ENCODE data around the gene TMEM98. TPM values are rescaled to one million over a fixed set of nuclear protein-coding genes. Genes with fewer than 3 reads are reported as not detected.
"Not testable (repeated sequence)": the region's sequence is repeated elsewhere in the genome, so short reads cannot be mapped to it uniquely, and the experiment has no call there.

The TMEM98 gene
- total and polyA plus RNA-seq, 9 donors, result 112 to 399 (median 157) TPM

DNA sequence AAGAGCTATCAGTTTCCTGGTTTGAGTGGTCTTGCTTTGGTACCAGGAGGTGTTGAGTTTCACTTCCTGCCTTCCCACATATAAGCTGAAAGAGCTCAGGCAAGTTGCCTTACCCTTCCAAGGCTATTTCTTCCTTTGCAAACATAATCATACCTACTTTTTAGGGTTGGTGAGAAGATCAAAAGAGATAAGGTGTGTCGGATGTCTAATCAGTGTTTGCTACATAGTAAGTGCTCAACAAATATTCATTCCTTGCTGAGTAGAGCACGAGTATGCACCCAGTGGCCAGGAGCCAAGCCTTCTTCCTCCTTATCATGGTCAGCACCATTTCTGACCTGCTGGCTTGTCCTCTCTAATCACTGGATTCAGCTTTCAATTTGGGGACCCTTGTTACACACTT is 12.7 kb upstream of the TMEM98 start:
- H3K4me1 ChIP-seq (ENCODE audit: insufficient read depth), result no peaks in the 10 kb centered on the region
- no peaks in the 10 kb centered on the region for H3K27me3 ChIP-seq
- DNase-seq, result no peak
- no peak overlapping the region for H3K27ac ChIP-seq
- no peak for TF ChIP-seq CTCF (IDR thresholded peaks at IDR 0.05)
- TF ChIP-seq EP300 (IDR thresholded peaks at IDR 0.05), result no peak
- TF ChIP-seq POLR2A (IDR thresholded peaks at IDR 0.05), result no peak
- 51 to 63% (median 56%) methylated on average over 2 of the region's 2 CpGs for WGBS, 3 donors
- no peak overlapping the region for H3K4me3 ChIP-seq
- H3K9me3 ChIP-seq, result no peaks in the 10 kb centered on the region
- intact Hi-C loops (cut with DNase I), result no loop called here
- H3K36me3 ChIP-seq, result no peaks in the 10 kb centered on the region

DNA sequence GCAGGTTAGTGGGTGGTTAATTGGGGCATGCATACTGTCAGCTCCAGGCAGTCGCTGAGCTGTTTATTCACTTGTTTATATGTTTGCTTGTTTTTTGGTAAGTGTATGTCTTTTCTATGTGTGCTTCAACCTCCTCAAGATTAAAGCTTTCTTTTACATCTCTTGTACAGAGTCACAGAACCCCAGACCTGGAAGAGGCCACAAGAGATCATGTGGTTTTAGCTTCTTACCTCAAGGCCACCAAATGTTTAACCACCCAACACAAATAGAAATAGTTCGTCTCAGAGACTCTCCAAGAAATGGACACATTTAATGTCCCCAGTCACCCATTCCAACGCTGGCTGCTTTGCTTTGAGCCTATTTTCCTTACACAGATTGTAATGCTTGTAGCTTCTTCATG is 11.8 kb upstream of the TMEM98 start:
- Histone ChIP-seq H3K27ac (no peak overlapping the region), H3K36me3 (no peaks in the 10 kb centered on the region), H3K4me3 (no peak overlapping the region), H3K9me3 (no peaks in the 10 kb centered on the region), H3K27me3 (no peaks in the 10 kb centered on the region), H3K4me1 (ENCODE audit: insufficient read depth) (no peaks in the 10 kb centered on the region)
- TF ChIP-seq EP300 (IDR thresholded peaks at IDR 0.05), result no peak
- no peak for TF ChIP-seq POLR2A (IDR thresholded peaks at IDR 0.05)
- TF ChIP-seq CTCF (IDR thresholded peaks at IDR 0.05), result no peak
- intact Hi-C loops (cut with DNase I), result no loop called here
- no peak for DNase-seq
- WGBS, 3 donors, result 60 to 81% (median 78%) methylated on average over 3 of the region's 3 CpGs

DNA sequence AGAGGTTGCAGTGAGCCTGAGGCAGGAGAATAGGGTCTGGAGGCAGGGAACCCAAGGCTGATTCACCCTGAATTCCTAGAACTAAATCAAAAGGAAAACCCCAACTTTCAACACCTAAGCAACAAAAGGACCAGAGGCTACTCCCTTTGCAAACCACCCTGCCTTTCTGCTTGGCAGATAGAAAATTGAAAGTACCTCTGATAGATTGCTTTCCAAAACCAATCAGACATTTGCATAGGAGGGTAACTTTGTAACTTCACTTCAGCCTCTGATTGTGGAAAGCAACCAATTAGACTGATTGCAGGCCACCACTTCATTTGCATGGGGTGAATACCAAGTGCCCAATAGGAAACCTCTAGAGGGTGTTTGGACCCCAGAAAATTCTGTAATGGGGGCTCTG is 10.9 kb upstream of the TMEM98 start:
- Histone ChIP-seq H3K4me3 (no peak overlapping the region), H3K9me3 (no peaks in the 10 kb centered on the region), H3K27ac (no peak overlapping the region), H3K27me3 (no peaks in the 10 kb centered on the region), H3K4me1 (ENCODE audit: insufficient read depth) (no peaks in the 10 kb centered on the region), H3K36me3 (no peaks in the 10 kb centered on the region)
- TF ChIP-seq EP300 (IDR thresholded peaks at IDR 0.05) (no peak), POLR2A (IDR thresholded peaks at IDR 0.05) (no peak), CTCF (IDR thresholded peaks at IDR 0.05) (no peak)
- no peak for DNase-seq
- intact Hi-C loops (cut with DNase I), result no loop called here

DNA sequence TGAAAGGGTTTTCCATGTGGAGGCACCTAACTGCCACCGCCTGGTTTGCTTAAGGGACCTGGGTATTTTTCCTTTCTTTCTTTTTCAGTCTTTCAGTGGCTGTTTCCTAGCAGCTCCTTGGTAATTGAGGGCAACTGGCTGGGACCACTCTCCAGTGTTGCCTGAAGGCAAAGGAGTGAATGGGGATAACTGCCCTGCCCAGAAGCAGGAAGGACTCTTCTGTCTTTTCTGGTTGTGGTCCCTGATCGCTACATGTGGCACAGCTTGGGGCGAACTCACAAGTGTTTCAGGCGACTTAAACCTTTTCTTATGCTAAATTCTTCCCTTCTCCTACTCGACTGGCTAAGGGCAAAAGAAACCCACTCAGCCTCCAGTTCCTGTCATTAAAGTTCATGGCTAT is 10.1 kb upstream of the TMEM98 start:
- TF ChIP-seq POLR2A (IDR thresholded peaks at IDR 0.05) (no peak), EP300 (IDR thresholded peaks at IDR 0.05) (no peak), CTCF (IDR thresholded peaks at IDR 0.05) (no peak)
- Histone ChIP-seq H3K4me1 (ENCODE audit: insufficient read depth) (no peaks in the 10 kb centered on the region), H3K9me3 (no peaks in the 10 kb centered on the region), H3K27ac (no peak overlapping the region), H3K27me3 (no peaks in the 10 kb centered on the region), H3K36me3 (no peaks in the 10 kb centered on the region), H3K4me3 (no peak overlapping the region)
- intact Hi-C loops (cut with DNase I), result no loop called here
- WGBS, 3 donors, result 84 to 86% (median 85%) methylated on average over 5 of the region's 5 CpGs
- no peak for DNase-seq

- H3K36me3 ChIP-seq; intact Hi-C loops (cut with DNase I); H3K27ac ChIP-seq; H3K4me3 ChIP-seq; H3K27me3 ChIP-seq; H3K4me1 ChIP-seq (ENCODE audit: insufficient read depth); DNase-seq; H3K9me3 ChIP-seq: not testable (repeated sequence)
- 57 to 69% (median 60%) methylated on average over 4 of the region's 4 CpGs for WGBS, 3 donors
These were observed 8.1 kb upstream of the TMEM98 start for GRCh38 chr17:32919876-32920275.

Measured in ovary (tissue), 9 donors.